HG03469 (cell line): ENCODE measurements around the gene SCRT2.

Source experiments
- ATAC-seq: cut with Tn5 transposase; IDR thresholded peaks from one replicate; pipeline ENCODE4 v1.9.1; 2021; ENCODE audit warnings: mild to moderate bottlenecking, moderate library complexity, moderate number of reproducible peaks; ENCODE audit not compliant: unreplicated experiment

SCRT2 gene

DNA sequence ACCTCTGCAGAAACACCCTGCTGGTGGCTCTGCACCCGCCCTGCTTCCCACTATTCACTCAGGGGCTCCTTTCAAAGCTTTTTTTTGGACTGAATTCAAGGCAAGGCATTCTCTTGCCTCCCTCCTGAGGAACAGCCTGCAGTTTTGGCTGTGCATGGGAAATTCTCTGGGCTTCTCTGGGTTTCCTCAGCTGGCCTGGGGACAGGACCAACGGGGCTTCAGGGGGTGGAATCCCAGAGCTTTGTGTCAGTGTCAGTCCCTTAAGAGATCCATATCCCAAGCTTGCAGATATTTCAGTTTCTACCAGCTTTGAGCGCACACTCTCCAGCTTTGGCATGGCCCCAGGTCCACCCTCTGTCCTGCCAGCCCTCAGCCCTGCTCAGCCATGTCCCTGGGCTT lies 2.0 kb downstream of the SCRT2 start:
- ATAC-seq = no peak

- ATAC-seq = no peak
These were observed 2.5 kb downstream of the SCRT2 start for GRCh38 chr20:672963-673602.

- no peak for ATAC-seq
These were observed 4.2 kb downstream of the SCRT2 start for GRCh38 chr20:671252-672030.

DNA sequence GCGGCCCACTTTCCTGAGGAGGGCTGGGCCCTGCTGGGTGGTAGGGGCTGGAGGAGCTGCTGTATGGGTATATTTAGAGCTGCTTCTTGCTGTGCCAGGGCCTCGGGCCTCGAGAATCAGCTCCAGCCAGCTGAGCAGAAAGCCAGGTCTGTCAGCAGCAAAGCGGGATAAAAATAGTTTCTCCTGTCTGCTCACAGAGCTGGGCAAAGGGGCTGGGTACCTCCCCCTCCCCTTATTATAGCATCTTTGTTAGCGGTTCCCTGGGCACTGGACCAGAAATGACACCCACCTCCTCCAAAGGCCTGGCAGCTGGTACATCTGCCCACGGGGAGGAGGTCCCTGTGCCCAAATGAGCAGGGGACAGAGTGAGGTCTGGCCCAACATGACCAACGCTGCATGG lies 6.0 kb downstream of the SCRT2 start:
- no peak for ATAC-seq

- no peak for ATAC-seq
These were observed 7.0 kb downstream of the SCRT2 start for GRCh38 chr20:668638-669037.

GRCh38 chr20:668050-668449 lies 7.6 kb downstream of the SCRT2 start:
- ATAC-seq = no peak

GRCh38 chr20:667351-668034 lies 8.1 kb downstream of the SCRT2 start:
- no peak for ATAC-seq

- ATAC-seq = no peak
These were observed 8.7 kb downstream of the SCRT2 start for GRCh38 chr20:666877-667276.

DNA sequence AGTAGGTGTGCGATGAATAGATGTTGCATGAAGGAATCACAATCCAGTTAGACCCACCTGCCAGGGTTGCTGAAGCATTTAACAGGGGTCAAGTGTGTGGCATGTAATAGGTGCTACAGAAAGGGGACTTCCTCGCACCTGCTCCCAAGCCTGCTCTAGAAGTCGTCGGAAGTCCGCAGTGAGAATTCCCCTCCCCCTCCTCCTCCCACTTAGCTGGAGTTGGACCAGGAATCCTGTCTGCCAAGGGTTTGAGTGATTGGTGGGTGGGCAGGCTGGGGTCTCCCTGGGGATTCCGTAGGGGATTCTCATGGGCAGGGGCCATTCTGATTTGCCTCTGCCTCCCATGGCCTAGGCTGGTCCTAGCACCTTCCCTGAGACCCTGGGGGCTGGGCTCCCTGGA lies 10.3 kb downstream of the SCRT2 start:
- ATAC-seq = no peak

- ATAC-seq = no peak
These were observed 11.0 kb downstream of the SCRT2 start for GRCh38 chr20:664576-664975.

- ATAC-seq = no peak
These were observed 11.5 kb downstream of the SCRT2 start for GRCh38 chr20:664151-664550.

DNA sequence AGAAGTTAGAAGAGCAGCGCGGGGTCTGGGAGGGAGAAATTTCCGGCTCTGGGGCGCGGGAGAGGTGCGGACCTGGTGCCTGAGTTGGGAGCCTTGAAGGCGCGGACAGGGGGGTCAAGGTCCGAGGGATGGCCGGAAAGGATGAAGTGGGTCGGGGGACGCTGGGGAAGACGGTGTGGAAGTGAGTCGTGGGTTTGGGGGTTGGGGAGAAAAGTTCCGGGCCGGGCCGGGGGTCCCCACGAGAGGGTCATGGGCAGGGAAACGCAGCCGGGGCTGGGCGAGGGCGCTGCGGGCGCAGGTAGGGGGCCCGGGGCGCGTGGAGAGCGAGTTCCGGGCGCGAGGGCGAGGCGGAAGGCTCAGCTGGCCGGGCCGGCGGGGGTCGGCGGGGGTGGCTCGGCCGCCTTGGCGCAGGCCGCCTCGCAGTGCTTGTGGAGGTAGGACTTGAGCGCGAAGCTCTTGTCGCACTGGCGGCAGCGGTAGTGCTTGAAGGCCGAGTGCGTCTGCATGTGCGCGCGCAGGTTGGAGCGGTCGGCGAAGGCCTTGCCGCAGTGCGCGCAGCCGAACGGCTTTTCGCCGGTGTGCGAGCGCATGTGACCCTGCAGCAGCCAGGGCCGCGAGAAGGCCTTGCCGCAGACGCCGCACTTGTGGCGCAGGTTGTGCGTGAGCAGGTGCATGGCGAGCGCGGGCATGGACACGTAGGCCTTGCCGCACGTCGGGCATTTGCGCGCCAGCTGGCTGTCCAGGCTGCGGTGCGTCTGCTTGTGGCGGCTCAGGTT lies 12.1 kb downstream of the SCRT2 start:
- ATAC-seq = no peak

- no peak for ATAC-seq
These were observed 13.1 kb downstream of the SCRT2 start for GRCh38 chr20:662277-663192.

DNA sequence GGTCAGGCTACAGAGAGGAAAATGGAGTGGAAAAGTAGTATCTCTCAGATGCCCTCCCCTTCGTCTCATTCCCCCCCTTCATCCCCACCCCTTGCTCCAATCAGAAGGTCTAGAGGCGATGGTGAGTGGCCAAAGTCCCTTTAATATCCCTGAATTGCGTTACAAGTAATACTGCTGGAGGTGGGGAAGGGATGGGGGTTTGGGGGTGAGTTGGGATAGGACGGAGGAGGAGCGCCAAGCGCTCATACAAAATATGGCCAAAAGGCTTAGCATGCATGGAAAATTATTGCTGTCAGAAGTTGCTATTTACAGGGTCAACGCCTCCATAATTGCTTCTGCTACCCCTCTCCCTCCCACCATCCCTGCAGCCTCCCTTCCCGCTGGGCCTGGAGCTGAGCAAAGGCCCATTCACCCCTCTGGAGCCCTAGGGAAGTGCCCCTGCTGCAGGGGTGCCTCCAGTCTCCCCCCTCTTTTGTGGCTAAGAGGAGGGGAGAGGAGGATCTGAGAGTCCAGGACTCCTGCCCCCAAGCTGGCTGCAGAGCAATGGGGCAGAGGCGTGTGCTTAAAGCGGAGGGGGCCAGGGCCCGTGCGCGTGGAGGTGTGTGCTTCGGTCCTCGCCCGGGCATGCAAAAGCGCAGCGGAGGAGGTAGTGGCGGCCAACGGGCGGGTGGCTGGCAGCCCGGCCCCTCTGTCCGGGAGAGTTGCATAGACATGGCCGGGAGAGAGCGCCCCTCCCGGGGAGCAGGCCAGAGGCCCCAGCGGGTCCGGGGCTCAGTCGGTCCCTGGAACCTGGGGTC lies 13.9 kb downstream of the SCRT2 start:
- ATAC-seq = no peak

DNA sequence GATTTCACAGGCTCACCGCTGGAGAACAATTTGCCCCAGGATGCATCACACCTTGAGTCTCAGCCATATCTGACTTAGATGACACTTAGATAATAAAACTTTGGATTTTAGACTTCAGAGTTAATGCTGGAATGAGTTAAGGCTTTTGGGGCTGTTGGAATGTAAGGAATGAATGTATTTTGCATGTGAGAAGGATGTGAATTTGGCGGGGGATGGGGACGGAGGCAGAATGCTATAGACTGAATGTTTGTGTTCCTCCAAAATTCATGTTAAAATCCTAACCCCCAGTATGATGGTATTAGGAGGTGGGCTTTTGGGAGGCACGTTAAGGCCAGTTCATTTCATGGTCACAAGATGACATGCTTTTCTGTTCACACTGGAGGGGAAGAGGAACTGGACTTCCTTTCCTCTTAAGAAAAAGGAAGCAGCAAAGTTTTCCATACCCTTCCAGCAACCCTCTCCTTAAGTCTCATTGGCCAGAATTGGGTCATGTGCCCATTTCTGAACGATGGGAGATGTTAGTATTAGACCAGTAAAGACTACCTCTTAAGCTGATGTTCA lies 16.8 kb downstream of the SCRT2 start:
- ATAC-seq = no peak

GRCh38 chr20:658202-658601 lies 17.4 kb downstream of the SCRT2 start:
- ATAC-seq = no peak

GRCh38 chr20:655726-656624 lies 19.6 kb downstream of the SCRT2 start:
- ATAC-seq = no peak

GRCh38 chr20:654417-654750 lies 21.2 kb downstream of the SCRT2 start:
- ATAC-seq = no peak
